DOHH2 (cell line): Measurements from ENCODE around the gene RPS29.

ENCODE experiments used
- H3F3A ChIP-seq: fragments of 200-600 bp; sonication (generic), shearing (Covaris generic); 2 replicates; pipeline ENCODE4 v1.6.0; 2016; ENCODE audit warnings: antibody characterized with exemption, mild to moderate bottlenecking; ENCODE audit not compliant: control insufficient read depth, insufficient read depth
- H3K27ac ChIP-seq: fragments of 200-600 bp; sonication (generic); 2 replicates; pipeline ENCODE4 v1.5.1; 2014; ENCODE audit warnings: low read depth, mild to moderate bottlenecking, low read length, moderate library complexity
- H3K27me3 ChIP-seq: fragments of 200-600 bp; sonication (generic); 2 replicates; pipeline ENCODE4 v1.6.1; 2014; ENCODE audit warnings: mild to moderate bottlenecking, low read length, mixed read lengths; ENCODE audit not compliant: control insufficient read depth
- H3K36me3 ChIP-seq: fragments of 200-600 bp; sonication (generic); 2 replicates; pipeline ENCODE4 v1.6.1; 2014; ENCODE audit warnings: mild to moderate bottlenecking, low read length, moderate library complexity, mixed read lengths; ENCODE audit not compliant: control insufficient read depth
- H3K4me1 ChIP-seq: fragments of 200-600 bp; sonication (generic); 2 replicates; pipeline ENCODE4 v1.6.1; 2014; ENCODE audit warnings: mild to moderate bottlenecking, low read length, mixed read lengths; ENCODE audit not compliant: control insufficient read depth
- H3K4me2 ChIP-seq: fragments of 200-600 bp; sonication (generic); 2 replicates; pipeline ENCODE4 v1.6.0; 2014; ENCODE audit warnings: mild to moderate bottlenecking, low read length, moderate library complexity
- H3K4me3 ChIP-seq: fragments of 200-600 bp; sonication (generic); 2 replicates; pipeline ENCODE4 v1.5.1; 2014; ENCODE audit warnings: mild to moderate bottlenecking, low read length, mixed read lengths
- H3K79me2 ChIP-seq: fragments of 200-600 bp; sonication (generic); 2 replicates; pipeline ENCODE4 v1.6.1; 2014; ENCODE audit warnings: mild to moderate bottlenecking, low read length, mixed read lengths; ENCODE audit not compliant: control insufficient read depth
- H3K9me2 ChIP-seq: fragments of 200-600 bp; sonication (generic); replicated peaks from 2 replicates; pipeline ENCODE4 v1.6.1; 2014; ENCODE audit warnings: mild to moderate bottlenecking, low read length, mixed read lengths; ENCODE audit not compliant: control insufficient read depth
- H3K9me3 ChIP-seq: fragments of 200-600 bp; sonication (generic); 2 replicates; pipeline ENCODE4 v1.6.1; 2014; ENCODE audit warnings: antibody characterized with exemption, low read length, mixed read lengths; ENCODE audit not compliant: control insufficient read depth, insufficient read depth
- H4K20me1 ChIP-seq: fragments of 200-600 bp; sonication (generic); 2 replicates; pipeline ENCODE4 v1.6.0; 2014; ENCODE audit warnings: low read depth, mild to moderate bottlenecking, antibody characterized with exemption, low read length, moderate library complexity; ENCODE audit not compliant: control insufficient read depth, insufficient read depth
- CTCF ChIP-seq: fragments of 200-600 bp; sonication (generic); IDR thresholded peaks from one replicate; pipeline ENCODE4 v1.5.1; 2014; ENCODE audit warnings: antibody characterized with exemption, mild to moderate bottlenecking, low read depth, low read length; ENCODE audit not compliant: poor library complexity, severe bottlenecking
- EZH2phosphoT487 ChIP-seq: fragments of 200-600 bp; sonication (generic); IDR thresholded peaks from 2 replicates; pipeline ENCODE4 v1.6.1; 2017; ENCODE audit warnings: borderline replicate concordance, mild to moderate bottlenecking, antibody characterized with exemption, low read length, moderate library complexity, mixed read lengths

The RPS29 gene

GRCh38 chr14:49541049-49541448 is 45.1 kb downstream of the RPS29 start:
- no peaks in the 10 kb centered on the region for H3K36me3 ChIP-seq

GRCh38 chr14:49538852-49539251 is 47.3 kb downstream of the RPS29 start:
- TF ChIP-seq CTCF (no peak), EZH2phosphoT487 (no peak)
- Histone ChIP-seq H3K36me3 (no peaks in the 10 kb centered on the region), H3K9me3 (peaks cover 17% of the 10 kb centered on the region), H4K20me1 (no peaks in the 10 kb centered on the region), H3K79me2 (no peaks in the 10 kb centered on the region), H3K4me3 (no peak overlapping the region), H3K9me2 (no peaks in the 10 kb centered on the region), H3K27ac (no peak overlapping the region), H3F3A (no peaks in the 10 kb centered on the region), H3K27me3 (no peaks in the 10 kb centered on the region), H3K4me1 (no peaks in the 10 kb centered on the region), H3K4me2 (no peak overlapping the region)

More at GRCh38 chr14:49541049-49541448, 45.1 kb downstream of the RPS29 start:
- H3K9me3 ChIP-seq = peaks cover 17% of the 10 kb centered on the region
- TF ChIP-seq EZH2phosphoT487 (no peak), CTCF (no peak)
- no peaks in the 10 kb centered on the region for H4K20me1 ChIP-seq
- H3K27me3 ChIP-seq = no peaks in the 10 kb centered on the region
- no peaks in the 10 kb centered on the region for H3K4me1 ChIP-seq
- no peak overlapping the region for H3K4me3 ChIP-seq
- no peak overlapping the region for H3K27ac ChIP-seq
- no peaks in the 10 kb centered on the region for H3K9me2 ChIP-seq
- no peak overlapping the region for H3K4me2 ChIP-seq
- H3K79me2 ChIP-seq = no peaks in the 10 kb centered on the region
- H3F3A ChIP-seq = no peaks in the 10 kb centered on the region
